GM18858 (cell line): Measurements from ENCODE around the gene TUBB3.
"Not testable (repeated sequence)": the region's sequence is repeated elsewhere in the genome, so short reads cannot be mapped to it uniquely, and the experiment has no call there.

ENCODE experiments used
- ATAC-seq: cut with Tn5 transposase; IDR thresholded peaks from one replicate; pipeline ENCODE4 v1.9.1; 2021; ENCODE audit not compliant: unreplicated experiment

Gene TUBB3

DNA sequence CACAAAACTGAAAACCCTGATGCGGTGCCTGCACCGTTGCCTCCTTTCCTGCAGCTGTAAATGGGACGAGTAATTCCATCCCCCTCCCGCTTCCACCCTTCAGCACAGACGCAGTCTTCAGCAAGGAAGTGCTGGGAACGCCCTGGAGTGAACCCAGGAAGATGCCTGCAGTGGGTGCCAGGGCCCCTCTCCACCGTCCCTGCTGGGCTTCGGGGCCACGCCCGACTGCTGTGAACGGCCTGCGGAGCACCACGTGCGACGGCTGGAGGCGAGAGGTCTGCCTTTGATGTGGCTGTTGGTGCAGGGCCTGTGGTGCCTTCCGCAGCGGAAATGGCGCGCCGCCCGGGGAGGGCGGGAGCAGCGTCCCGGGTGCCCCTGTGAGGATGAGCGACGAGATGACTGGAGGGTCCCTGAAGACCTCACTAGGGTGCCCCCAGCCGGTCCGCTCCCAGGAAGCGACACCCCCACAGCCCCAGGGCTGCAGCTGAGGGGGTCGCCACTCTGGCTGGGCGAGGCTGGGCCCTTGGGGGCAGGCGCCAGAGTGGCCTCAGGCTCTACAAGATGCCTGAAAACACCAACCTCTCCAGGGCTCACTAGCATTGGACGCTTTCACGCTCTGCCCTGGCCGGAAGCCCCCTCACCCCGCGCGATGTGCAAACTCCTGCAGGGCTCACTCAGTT is 5.2 kb upstream of the TUBB3 start:
- peak; percentile 74 for ATAC-seq

DNA sequence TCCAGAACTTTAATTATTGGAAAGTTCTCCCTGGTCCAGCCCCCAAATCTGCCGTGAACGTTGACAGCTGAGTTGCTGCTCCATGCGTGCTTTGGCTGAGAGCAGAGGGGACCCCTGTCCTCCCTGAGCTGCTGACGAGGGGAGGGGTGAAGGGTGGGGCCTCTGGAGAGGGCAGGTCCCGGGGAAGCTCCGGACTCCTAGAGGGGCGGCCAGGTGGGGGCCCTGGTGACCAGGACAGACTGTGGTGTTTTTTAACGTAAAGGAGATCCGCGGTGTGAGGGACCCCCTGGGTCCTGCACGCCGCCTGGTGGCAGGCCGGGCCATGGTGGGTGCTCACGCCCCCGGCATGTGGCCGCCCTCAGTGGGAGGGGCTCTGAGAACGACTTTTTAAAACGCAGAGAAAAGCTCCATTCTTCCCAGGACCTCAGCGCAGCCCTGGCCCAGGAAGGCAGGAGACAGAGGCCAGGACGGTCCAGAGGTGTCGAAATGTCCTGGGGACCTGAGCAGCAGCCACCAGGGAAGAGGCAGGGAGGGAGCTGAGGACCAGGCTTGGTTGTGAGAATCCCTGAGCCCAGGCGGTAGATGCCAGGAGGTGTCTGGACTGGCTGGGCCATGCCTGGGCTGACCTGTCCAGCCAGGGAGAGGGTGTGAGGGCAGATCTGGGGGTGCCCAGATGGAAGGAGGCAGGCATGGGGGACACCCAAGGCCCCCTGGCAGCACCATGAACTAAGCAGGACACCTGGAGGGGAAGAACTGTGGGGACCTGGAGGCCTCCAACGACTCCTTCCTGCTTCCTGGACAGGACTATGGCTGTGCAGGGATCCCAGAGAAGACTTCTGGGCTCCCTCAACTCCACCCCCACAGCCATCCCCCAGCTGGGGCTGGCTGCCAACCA is 4.4 kb upstream of the TUBB3 start, which contains the start of gene MC1R:
MC1R (plus strand) TSS at position 410 of the 895 bp plus-strand sequence; CDS start at position 807, 397 bp downstream.
- ATAC-seq, result no peak

DNA sequence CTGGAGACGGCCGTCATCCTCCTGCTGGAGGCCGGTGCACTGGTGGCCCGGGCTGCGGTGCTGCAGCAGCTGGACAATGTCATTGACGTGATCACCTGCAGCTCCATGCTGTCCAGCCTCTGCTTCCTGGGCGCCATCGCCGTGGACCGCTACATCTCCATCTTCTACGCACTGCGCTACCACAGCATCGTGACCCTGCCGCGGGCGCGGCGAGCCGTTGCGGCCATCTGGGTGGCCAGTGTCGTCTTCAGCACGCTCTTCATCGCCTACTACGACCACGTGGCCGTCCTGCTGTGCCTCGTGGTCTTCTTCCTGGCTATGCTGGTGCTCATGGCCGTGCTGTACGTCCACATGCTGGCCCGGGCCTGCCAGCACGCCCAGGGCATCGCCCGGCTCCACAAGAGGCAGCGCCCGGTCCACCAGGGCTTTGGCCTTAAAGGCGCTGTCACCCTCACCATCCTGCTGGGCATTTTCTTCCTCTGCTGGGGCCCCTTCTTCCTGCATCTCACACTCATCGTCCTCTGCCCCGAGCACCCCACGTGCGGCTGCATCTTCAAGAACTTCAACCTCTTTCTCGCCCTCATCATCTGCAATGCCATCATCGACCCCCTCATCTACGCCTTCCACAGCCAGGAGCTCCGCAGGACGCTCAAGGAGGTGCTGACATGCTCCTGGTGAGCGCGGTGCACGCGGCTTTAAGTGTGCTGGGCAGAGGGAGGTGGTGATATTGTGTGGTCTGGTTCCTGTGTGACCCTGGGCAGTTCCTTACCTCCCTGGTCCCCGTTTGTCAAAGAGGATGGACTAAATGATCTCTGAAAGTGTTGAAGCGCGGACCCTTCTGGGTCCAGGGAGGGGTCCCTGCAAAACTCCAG is 3.4 kb upstream of the TUBB3 start:
- ATAC-seq, result no peak

DNA sequence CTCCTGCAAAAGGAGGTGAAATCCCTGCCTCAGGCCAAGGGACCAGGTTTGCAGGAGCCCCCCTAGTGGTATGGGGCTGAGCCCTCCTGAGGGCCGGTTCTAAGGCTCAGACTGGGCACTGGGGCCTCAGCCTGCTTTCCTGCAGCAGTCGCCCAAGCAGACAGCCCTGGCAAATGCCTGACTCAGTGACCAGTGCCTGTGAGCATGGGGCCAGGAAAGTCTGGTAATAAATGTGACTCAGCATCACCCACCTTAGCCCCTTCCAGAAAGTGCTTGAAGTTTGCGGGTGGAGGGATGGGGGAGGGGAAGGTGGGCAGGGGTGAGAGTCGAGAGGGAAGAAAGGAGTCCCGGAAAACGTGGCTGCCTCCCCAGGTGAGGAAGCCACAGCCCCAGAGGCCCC is 2.4 kb upstream of the TUBB3 start:
- no peak for ATAC-seq

DNA sequence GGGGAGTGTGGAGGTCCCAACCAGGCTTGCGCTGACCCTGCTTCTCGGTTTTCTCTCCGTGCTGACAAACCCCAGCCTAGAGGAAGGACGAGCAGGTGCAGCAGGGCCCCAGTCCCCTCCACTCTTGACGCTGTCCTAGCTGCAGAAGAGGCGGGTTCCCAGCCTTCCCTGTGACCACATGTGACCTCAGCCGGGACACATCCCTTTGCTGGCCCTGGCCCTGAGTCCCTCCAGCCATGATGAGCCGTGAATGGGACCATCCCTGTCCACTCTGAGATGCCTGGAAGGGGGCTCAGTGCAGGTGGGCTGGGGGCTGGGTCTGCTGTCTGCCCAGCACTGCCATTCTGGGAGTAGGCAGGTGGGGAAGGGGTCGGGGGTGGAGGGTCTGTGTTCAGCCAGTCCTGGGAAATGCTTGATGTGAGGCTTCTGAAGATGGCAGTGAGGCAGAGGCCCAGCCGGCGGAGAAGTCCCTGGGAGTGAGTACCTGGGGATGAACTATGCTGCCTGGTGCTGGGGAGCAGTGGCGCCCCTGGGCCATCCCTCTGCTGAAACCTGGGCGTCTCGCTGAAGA is 1.9 kb upstream of the TUBB3 start:
- ATAC-seq, result no peak

DNA sequence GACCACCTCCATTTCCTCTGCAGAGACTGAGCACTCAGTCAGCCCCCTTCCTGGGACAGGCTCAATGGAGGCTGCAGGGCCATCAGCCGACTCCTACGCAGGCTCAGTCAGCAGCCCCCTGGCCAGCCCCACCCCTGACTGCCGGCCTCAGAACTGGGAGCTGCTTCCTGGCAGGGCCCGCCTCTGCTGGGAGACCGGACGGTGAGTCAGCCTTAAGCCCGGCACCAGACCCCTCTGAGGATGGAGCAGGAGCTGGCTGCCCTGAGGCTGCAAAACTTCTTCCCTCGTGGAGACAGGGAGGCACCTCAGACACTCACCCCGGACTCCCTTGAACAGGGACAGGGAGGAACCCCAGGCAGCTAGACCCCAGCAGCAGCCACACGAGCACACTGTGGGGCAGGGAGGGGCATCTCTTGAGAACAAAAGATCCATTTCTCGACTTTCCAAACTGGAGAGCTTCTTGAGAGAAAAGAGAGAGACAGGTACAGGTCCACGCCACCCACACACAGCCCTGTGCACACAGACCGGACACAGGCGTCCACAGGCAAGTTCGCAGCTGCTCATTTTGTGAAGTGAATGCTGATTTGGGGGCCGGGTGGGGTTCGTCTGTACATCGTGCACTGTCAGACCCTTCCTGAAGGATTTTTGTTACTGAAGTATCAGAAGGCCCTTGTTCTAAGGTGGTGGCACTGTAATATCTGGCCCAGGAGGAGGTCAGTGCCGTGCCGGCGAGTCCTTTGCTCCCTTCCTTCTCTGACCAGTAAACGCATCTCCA is 1.3 kb upstream of the TUBB3 start:
- ATAC-seq, result no peak

DNA sequence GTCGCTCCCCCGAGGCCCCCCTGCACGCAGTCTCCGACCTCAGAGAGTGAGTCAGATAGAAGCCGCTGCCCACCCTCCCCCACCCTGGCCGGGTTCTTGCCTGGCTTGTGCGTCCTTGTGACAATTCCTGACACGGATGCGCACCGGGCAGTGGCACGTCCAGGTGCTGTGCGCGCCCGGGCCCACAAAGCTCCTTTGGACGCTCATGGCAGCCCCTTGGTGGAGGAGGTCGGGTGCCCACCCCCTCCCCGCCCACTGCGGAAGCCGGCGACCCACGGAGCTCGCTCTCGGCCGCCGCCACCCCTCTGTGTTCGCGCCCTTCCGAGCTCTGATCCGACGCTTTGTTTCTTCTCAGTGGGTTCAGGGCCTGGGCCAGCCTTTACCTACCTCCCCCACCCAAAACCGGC is 662 bp upstream of the TUBB3 start:
- no peak for ATAC-seq

DNA sequence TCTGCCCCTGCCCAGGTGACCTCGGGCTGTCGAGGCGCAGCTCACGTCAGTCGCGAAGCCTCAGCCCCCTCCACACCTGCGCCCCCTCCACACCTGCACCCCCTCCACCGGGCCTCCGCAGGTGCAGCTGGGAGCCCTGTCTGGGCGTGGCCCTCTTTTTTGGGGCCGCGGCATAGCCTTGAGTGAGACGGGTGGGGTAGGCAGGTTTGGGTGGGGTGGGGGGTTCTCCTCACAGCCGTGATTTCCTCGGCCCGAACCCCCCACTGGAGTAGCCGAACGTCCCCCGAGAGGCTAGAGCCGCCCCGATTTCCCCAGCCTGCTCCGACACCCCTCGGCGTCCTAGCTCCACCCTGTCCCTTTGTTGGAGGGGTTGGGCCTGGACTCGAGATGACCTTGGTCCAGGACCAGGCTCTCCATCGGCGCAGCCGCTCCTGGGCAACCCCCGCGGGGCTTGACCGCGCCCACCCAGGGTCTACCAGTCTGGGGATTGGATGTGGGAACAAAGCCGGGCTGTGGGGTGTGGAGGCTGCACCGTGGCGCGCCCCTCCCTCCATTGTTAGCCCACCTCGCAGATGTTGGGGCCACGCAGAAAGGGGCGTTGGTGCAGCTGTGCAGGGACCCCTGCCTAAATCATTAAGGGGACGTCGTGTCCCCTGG is 626 bp downstream of the TUBB3 start:
- no peak for ATAC-seq

DNA sequence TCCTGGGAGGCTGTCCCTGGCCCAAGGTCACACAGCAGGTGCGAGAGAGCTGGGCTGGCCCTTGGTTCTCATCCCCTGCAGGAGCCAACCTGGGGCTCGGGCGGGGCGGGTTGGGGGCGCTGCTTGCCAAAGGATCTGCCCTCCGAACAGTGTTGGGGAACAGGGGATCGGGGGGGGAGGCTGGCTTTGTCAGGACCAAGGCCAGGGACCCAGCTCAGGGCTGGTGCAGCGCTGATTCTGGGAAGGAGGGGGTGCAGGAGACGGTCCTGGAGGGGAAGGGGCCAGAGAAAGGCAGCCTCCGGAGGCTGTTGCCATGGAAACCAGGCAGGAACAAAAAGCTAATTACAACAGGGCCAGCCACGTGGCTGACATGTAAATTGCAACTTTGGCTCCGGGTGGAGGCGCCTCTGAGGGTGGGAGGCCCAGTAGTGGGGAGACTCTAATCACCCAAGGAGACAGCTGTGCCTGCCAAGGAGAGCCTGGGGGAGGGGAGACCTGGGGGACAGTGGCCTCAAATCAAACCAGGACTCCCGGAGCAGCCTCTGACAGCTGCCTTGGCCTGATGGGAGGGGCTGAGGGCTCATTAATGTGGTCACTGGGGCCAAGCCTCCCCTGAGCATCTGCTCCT is 1.3 kb downstream of the TUBB3 start:
- ATAC-seq, result no peak

DNA sequence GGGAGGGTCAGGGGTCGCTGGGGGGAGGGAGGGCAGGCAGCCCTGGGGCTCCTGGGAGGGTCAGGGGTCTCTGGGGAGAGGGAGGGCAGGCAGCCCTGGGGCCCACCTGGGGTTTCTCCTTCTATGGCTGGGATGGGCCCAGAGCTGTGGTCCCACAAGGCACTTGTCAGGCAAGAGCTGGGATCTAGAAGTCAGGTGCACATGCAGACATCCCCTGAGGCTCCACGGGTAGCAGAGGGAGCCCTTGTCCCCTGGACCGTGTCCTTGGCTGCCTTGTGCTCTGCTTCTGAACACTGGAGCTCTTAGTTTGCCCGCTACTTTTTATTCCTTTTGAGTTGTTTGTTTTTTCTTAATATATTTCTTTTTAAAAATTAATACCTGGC is 1.8 kb downstream of the TUBB3 start:
- no peak for ATAC-seq

DNA sequence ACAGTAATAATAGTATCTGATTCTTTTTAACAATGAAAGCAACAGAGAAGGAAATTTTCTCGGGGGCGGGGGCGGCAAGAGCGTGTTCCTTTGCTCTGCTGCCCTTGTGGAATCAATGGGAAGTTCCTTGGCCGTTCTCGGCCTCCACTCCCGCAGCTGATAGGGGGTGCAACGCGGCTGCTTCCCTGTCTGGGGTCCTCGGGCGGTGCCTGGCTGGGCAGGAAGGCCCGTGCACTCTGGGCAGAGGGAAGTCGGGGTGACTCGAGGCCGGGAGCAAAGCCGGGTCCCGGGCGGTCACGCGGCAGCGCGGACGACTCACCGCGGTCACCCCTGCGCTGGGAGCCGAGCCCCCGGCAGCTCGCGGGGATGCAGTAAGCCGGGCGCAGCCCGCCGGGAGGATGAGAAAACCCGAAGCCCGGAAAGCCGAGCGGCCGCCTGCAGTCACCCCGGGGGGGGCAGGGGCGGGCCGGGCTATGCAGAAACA is 2.5 kb downstream of the TUBB3 start:
- ATAC-seq, result no peak

DNA sequence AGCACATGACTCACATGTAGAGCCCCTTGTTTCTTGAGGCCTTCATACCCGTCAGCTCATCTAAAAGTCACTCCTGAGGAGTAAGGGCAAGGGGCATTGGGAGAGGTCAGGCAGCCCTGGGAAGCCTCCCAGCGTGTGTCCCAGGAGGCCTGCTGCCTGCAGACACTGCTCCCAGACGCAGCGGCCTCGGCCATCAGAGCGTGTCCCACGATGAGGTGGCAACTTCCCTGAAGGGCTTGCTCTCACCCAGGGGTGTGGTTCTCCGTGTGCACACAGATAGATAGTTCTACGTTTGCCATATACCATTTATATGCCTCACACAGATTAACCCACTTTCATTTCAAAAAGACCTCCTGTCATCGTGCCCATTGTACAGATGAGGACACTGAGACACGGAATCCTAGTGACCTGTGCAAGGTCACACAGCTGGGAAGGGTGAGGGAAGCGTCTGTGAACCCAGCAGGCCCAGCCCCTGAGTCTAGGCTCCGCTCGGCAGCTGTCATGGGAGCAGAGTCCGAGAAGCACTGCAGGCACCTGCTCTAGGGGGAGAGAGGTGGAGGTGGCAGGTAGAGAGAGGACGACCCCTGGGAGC is 8.3 kb downstream of the TUBB3 start:
- no peak for ATAC-seq

DNA sequence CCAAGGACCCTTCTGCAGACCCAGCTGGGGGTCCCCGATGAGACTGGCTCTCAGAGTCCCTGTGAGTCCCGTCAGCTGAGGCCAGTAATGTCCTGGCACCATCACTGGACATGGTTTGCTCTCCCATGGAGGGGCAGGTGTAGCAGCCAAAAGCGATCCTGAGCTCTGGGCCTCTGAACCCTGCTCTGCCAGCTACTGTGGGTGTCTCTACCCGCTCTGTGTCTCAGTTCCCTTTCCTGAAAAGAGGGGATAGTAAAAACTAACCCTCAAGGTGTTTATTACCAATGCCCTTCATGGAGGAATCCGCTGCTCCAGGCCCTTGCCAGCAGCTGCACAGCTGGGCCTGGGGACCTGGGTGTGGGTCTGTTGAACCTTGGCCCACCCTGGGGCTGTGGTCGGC is 8.8 kb downstream of the TUBB3 start:
- no peak for ATAC-seq

DNA sequence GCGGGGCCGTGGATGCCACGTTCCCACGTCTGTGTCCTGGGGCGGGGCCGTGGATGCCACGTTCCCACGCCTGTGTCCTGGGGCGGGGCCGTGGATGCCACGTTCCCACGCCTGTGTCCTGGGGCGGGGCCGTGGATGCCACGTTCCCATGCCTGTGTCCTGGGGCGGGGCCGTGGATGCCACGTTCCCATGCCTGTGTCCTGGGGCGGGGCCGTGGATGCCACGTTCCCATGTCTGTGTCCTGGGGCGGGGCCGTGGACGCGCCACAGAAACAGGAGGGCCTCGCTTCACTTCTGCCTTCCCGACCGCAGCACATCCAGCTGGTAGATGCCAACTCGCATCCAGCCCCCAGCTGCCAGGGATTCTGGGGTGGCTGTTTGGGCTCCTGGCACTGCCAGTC is 10.9 kb downstream of the TUBB3 start:
- ATAC-seq, result not testable (repeated sequence)

DNA sequence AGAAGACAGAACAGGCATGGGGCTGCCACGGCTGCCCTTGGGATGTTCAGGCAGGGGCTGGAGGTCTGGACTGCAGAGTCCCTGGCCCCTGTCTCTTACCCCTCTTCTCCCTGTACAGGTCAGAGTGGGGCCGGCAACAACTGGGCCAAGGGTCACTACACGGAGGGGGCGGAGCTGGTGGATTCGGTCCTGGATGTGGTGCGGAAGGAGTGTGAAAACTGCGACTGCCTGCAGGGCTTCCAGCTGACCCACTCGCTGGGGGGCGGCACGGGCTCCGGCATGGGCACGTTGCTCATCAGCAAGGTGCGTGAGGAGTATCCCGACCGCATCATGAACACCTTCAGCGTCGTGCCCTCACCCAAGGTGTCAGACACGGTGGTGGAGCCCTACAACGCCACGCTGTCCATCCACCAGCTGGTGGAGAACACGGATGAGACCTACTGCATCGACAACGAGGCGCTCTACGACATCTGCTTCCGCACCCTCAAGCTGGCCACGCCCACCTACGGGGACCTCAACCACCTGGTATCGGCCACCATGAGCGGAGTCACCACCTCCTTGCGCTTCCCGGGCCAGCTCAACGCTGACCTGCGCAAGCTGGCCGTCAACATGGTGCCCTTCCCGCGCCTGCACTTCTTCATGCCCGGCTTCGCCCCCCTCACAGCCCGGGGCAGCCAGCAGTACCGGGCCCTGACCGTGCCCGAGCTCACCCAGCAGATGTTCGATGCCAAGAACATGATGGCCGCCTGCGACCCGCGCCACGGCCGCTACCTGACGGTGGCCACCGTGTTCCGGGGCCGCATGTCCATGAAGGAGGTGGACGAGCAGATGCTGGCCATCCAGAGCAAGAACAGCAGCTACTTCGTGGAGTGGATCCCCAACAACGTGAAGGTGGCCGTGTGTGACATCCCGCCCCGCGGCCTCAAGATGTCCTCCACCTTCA is 11.7 kb downstream of the TUBB3 start:
- no peak for ATAC-seq

DNA sequence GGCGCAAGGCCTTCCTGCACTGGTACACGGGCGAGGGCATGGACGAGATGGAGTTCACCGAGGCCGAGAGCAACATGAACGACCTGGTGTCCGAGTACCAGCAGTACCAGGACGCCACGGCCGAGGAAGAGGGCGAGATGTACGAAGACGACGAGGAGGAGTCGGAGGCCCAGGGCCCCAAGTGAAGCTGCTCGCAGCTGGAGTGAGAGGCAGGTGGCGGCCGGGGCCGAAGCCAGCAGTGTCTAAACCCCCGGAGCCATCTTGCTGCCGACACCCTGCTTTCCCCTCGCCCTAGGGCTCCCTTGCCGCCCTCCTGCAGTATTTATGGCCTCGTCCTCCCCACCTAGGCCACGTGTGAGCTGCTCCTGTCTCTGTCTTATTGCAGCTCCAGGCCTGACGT is 12.5 kb downstream of the TUBB3 start:
- ATAC-seq, result not testable (repeated sequence)

DNA sequence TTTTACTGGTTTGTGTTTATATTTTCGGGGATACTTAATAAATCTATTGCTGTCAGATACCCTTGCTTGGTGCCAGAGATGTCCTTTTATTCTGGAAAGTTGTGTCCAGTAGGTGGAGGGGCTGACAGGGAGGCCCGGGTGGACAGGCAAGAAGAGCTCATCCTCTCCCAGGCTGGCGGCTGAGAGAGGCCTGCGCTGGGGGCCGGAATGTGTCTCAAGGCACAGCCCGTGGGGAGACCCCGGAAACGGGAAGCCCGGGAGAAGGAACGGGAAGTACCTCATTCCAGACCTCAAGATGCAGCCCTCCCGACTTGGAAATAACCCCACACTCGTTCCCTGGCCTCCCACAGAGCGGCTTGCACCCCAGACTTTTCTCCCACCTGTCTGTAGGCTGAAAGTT is 12.9 kb downstream of the TUBB3 start:
- no peak for ATAC-seq

DNA sequence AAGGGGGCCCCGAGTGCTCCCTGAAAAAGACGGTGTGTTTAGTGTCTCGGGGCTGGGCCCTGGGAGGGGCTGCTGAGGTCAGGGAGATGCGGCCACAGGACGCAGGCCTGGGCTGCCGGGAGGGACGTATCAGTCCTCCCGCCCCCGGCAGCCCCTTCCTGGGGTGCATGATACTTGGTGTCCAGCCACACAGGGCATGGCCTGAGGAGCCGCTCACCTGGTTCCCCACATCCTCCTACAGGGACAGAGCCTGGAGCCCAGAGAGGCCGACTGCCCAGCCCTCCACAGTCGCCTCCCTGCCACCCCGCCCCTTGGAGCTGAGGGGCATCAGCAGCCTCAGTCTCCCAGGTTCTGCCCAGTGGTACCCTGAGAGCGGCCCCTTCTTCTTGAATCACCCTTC is 13.4 kb downstream of the TUBB3 start:
- ATAC-seq, result no peak
